ENCODE data around the gene RNF141.

The RNF141 gene

DNA sequence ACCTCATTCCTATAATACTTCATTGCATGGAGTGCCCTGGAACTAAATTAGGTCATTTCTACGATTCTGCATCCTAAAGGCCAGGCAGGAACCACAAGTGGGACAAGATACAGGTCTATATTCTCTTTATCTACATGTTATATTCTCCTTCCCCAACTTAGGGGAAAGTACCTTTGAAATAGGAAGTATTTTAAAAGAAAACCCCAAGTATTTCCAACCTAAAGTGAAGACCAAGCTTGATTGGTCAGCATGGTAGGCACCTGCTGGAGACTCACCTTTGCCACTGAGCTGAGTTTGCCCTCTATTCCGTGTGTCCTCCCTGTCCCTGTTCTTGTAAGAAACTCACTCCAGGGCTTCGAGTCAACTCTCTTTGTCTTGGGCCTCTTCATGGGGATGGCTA, 38.7 kb upstream of the RNF141 start:
- no peak overlapping the region for H2AFZ ChIP-seq (ENCODE audit: low read length)
- peaks cover 2 to 10% of the 10 kb centered on the region in 2 donors for H3K4me1 ChIP-seq (ENCODE audit: control insufficient read depth in 2 of 2, insufficient read depth in 1 of 2, low read depth in 1 of 2, low read length in 2 of 2)
- no peak for DNase-seq (ENCODE audit: low spot score)
- H3K14ac ChIP-seq (ENCODE audit: low read length), result no peak overlapping the region
- WGBS, 2 donors (ENCODE audit: extremely low coverage in 2 of 2, insufficient read length in 2 of 2, insufficient replicate concordance in 1 of 2), result no CpG with 5 or more reads among the region's 3 CpGs
- H3K9me3 ChIP-seq (replicated peaks in 1 of 2; ENCODE audit: control insufficient read depth in 2 of 2, insufficient read depth in 1 of 2, low read depth in 1 of 2, low read length in 2 of 2), result no peaks in the 10 kb centered on the region
- no peak overlapping the region for H3K27ac ChIP-seq (replicated peaks; ENCODE audit: low read length)
- no peak overlapping the region for H4K8ac ChIP-seq (ENCODE audit: low read depth, low read length)
- no peak overlapping the region for H2BK12ac ChIP-seq (ENCODE audit: low read length)
- no peak overlapping the region for H2BK15ac ChIP-seq (ENCODE audit: low read length)
- no peak overlapping the region for H3K9ac ChIP-seq (ENCODE audit: low read depth, low read length, poor library complexity)
- H3K27me3 ChIP-seq (ENCODE audit: control insufficient read depth in 3 of 3, insufficient read depth in 3 of 3, low read depth in 1 of 3, low read length in 3 of 3), result no peaks in the 10 kb centered on the region
- H3K36me3 ChIP-seq (replicated peaks in 1 of 2; ENCODE audit: control insufficient read depth in 2 of 2, insufficient read depth in 2 of 2, low read length in 2 of 2), result no peaks in the 10 kb centered on the region
- H3K23ac ChIP-seq (ENCODE audit: low read depth, low read length, poor library complexity), result no peak overlapping the region
- no peak overlapping the region for H2AK5ac ChIP-seq (ENCODE audit: low read depth, low read length)
- no peak overlapping the region for H4K91ac ChIP-seq (ENCODE audit: low read depth, low read length, poor library complexity)
- no peak overlapping the region for H2BK5ac ChIP-seq (ENCODE audit: low read length)
- no peak overlapping the region for H3K4ac ChIP-seq (ENCODE audit: low read length)
- H3K18ac ChIP-seq (ENCODE audit: low read length), result no peak overlapping the region
- H3K4me2 ChIP-seq (ENCODE audit: insufficient read depth, low read length, poor library complexity, severe bottlenecking), result no peak overlapping the region
- H3K4me3 ChIP-seq (ENCODE audit: low read length in 2 of 2), result no peak overlapping the region
- no peak overlapping the region for H2BK120ac ChIP-seq (ENCODE audit: low read depth, low read length)
- H3K79me1 ChIP-seq (ENCODE audit: low read depth, low read length), result no peaks in the 10 kb centered on the region

DNA sequence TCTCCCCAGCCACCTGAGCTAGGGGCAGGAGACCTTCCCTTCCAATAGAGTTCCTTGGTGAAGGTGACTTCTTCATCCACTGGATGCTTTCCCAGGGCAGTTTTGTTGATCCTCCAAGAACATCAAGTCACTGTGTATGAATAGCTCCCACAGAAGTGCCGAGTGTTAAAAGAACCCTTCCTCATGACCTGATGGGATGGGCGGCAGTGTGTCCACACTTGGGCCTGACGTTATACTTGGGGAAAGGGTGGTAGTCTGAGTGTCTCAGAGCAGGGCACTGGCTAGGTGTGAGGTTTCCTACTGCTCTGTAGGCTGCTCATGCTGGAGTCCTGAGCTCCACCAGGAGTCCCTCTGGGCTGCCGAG, 35.0 kb upstream of the RNF141 start:
- Histone ChIP-seq H2AK5ac (ENCODE audit: low read depth, low read length) (no peak overlapping the region), H3K4me2 (ENCODE audit: insufficient read depth, low read length, poor library complexity, severe bottlenecking) (no peak overlapping the region), H3K4ac (ENCODE audit: low read length) (no peak overlapping the region), H3K27ac (replicated peaks; ENCODE audit: low read length) (no peak overlapping the region), H2BK15ac (ENCODE audit: low read length) (no peak overlapping the region), H2AFZ (ENCODE audit: low read length) (no peak overlapping the region), H3K23ac (ENCODE audit: low read depth, low read length, poor library complexity) (no peak overlapping the region), H3K9me3 (replicated peaks in 1 of 2; ENCODE audit: control insufficient read depth in 2 of 2, insufficient read depth in 1 of 2, low read depth in 1 of 2, low read length in 2 of 2) (no peaks in the 10 kb centered on the region), H3K18ac (ENCODE audit: low read length) (no peak overlapping the region), H2BK5ac (ENCODE audit: low read length) (no peak overlapping the region), H3K36me3 (replicated peaks in 1 of 2; ENCODE audit: control insufficient read depth in 2 of 2, insufficient read depth in 2 of 2, low read length in 2 of 2) (no peaks in the 10 kb centered on the region), H3K79me1 (ENCODE audit: low read depth, low read length) (no peaks in the 10 kb centered on the region), H2BK120ac (ENCODE audit: low read depth, low read length) (no peak overlapping the region), H3K9ac (ENCODE audit: low read depth, low read length, poor library complexity) (no peak overlapping the region), H3K4me1 (ENCODE audit: control insufficient read depth in 2 of 2, insufficient read depth in 1 of 2, low read depth in 1 of 2, low read length in 2 of 2) (peaks cover 9 to 14% of the 10 kb centered on the region in 2 donors), H4K91ac (ENCODE audit: low read depth, low read length, poor library complexity) (no peak overlapping the region), H2BK12ac (ENCODE audit: low read length) (no peak overlapping the region), H3K14ac (ENCODE audit: low read length) (no peak overlapping the region), H3K4me3 (ENCODE audit: low read length in 2 of 2) (no peak overlapping the region), H3K27me3 (ENCODE audit: control insufficient read depth in 3 of 3, insufficient read depth in 3 of 3, low read depth in 1 of 3, low read length in 3 of 3) (no peaks in the 10 kb centered on the region), H4K8ac (ENCODE audit: low read depth, low read length) (no peak overlapping the region)
- WGBS, 2 donors (ENCODE audit: extremely low coverage in 2 of 2, insufficient read length in 2 of 2, insufficient replicate concordance in 1 of 2), result no CpG with 5 or more reads among the region's 4 CpGs
- no peak for DNase-seq (ENCODE audit: low spot score)

- Histone ChIP-seq H2AK5ac (ENCODE audit: low read depth, low read length) (no peak overlapping the region), H3K14ac (ENCODE audit: low read length) (no peak overlapping the region), H3K36me3 (replicated peaks in 1 of 2; ENCODE audit: control insufficient read depth in 2 of 2, insufficient read depth in 2 of 2, low read length in 2 of 2) (no peaks in the 10 kb centered on the region), H2BK12ac (ENCODE audit: low read length) (no peak overlapping the region), H3K4ac (ENCODE audit: low read length) (no peak overlapping the region), H3K4me2 (ENCODE audit: insufficient read depth, low read length, poor library complexity, severe bottlenecking) (no peak overlapping the region), H3K4me3 (ENCODE audit: low read length in 2 of 2) (no peak overlapping the region), H4K8ac (ENCODE audit: low read depth, low read length) (no peak overlapping the region), H2BK15ac (ENCODE audit: low read length) (no peak overlapping the region), H3K9me3 (replicated peaks in 1 of 2; ENCODE audit: control insufficient read depth in 2 of 2, insufficient read depth in 1 of 2, low read depth in 1 of 2, low read length in 2 of 2) (no peaks in the 10 kb centered on the region), H2BK120ac (ENCODE audit: low read depth, low read length) (no peak overlapping the region), H3K23ac (ENCODE audit: low read depth, low read length, poor library complexity) (no peak overlapping the region), H3K27ac (replicated peaks; ENCODE audit: low read length) (no peak overlapping the region), H3K79me1 (ENCODE audit: low read depth, low read length) (no peaks in the 10 kb centered on the region), H3K9ac (ENCODE audit: low read depth, low read length, poor library complexity) (no peak overlapping the region), H3K4me1 (ENCODE audit: control insufficient read depth in 2 of 2, insufficient read depth in 1 of 2, low read depth in 1 of 2, low read length in 2 of 2) (peaks cover 9 to 14% of the 10 kb centered on the region in 2 donors), H2AFZ (ENCODE audit: low read length) (no peak overlapping the region), H3K18ac (ENCODE audit: low read length) (no peak overlapping the region), H2BK5ac (ENCODE audit: low read length) (no peak overlapping the region), H4K91ac (ENCODE audit: low read depth, low read length, poor library complexity) (no peak overlapping the region), H3K27me3 (ENCODE audit: control insufficient read depth in 3 of 3, insufficient read depth in 3 of 3, low read depth in 1 of 3, low read length in 3 of 3) (no peaks in the 10 kb centered on the region)
- WGBS, 2 donors (ENCODE audit: extremely low coverage in 2 of 2, insufficient read length in 2 of 2, insufficient replicate concordance in 1 of 2), result no CpG with 5 or more reads among the region's 3 CpGs
- DNase-seq (ENCODE audit: low spot score), result no peak
Observed at GRCh38 chr11:10575346-10576034, 34.5 kb upstream of the RNF141 start.

- no CpG with 5 or more reads among the region's 3 CpGs for WGBS, 2 donors (ENCODE audit: extremely low coverage in 2 of 2, insufficient read length in 2 of 2, insufficient replicate concordance in 1 of 2)
- H3K4me1 ChIP-seq (ENCODE audit: control insufficient read depth in 2 of 2, insufficient read depth in 1 of 2, low read depth in 1 of 2, low read length in 2 of 2), result peaks cover 8 to 10% of the 10 kb centered on the region in 2 donors
- no peaks in the 10 kb centered on the region for H3K79me1 ChIP-seq (ENCODE audit: low read depth, low read length)
- H2BK120ac ChIP-seq (ENCODE audit: low read depth, low read length), result no peak overlapping the region
- H4K8ac ChIP-seq (ENCODE audit: low read depth, low read length), result no peak overlapping the region
- H3K9me3 ChIP-seq (replicated peaks in 1 of 2; ENCODE audit: control insufficient read depth in 2 of 2, insufficient read depth in 1 of 2, low read depth in 1 of 2, low read length in 2 of 2), result no peaks in the 10 kb centered on the region
- no peak overlapping the region for H3K23ac ChIP-seq (ENCODE audit: low read depth, low read length, poor library complexity)
- H4K91ac ChIP-seq (ENCODE audit: low read depth, low read length, poor library complexity), result no peak overlapping the region
- H3K4me3 ChIP-seq (ENCODE audit: low read length in 2 of 2), result no peak overlapping the region
- no peak overlapping the region for H3K4me2 ChIP-seq (ENCODE audit: insufficient read depth, low read length, poor library complexity, severe bottlenecking)
- H3K27ac ChIP-seq (replicated peaks; ENCODE audit: low read length), result no peak overlapping the region
- H3K18ac ChIP-seq (ENCODE audit: low read length), result no peak overlapping the region
- H2AFZ ChIP-seq (ENCODE audit: low read length), result peak overlapping the region; percentile 25
- H2BK15ac ChIP-seq (ENCODE audit: low read length), result no peak overlapping the region
- no peak overlapping the region for H2BK12ac ChIP-seq (ENCODE audit: low read length)
- no peaks in the 10 kb centered on the region for H3K27me3 ChIP-seq (ENCODE audit: control insufficient read depth in 3 of 3, insufficient read depth in 3 of 3, low read depth in 1 of 3, low read length in 3 of 3)
- no peak overlapping the region for H3K9ac ChIP-seq (ENCODE audit: low read depth, low read length, poor library complexity)
- no peak overlapping the region for H3K4ac ChIP-seq (ENCODE audit: low read length)
- no peak for DNase-seq (ENCODE audit: low spot score)
- no peaks in the 10 kb centered on the region for H3K36me3 ChIP-seq (replicated peaks in 1 of 2; ENCODE audit: control insufficient read depth in 2 of 2, insufficient read depth in 2 of 2, low read length in 2 of 2)
- H2BK5ac ChIP-seq (ENCODE audit: low read length), result no peak overlapping the region
- H3K14ac ChIP-seq (ENCODE audit: low read length), result no peak overlapping the region
- H2AK5ac ChIP-seq (ENCODE audit: low read depth, low read length), result no peak overlapping the region
Observed at GRCh38 chr11:10573556-10573955, 32.6 kb upstream of the RNF141 start.

Measured in neuronal stem cell (in vitro differentiated cells).